Stimulated activated naive CD8-positive, alpha-beta T cell treated with anti-CD3 and anti-CD28 coated beads, Interleukin-15, Interleukin-2, amounts not matched to agents 100 ng/mL and 50 ng/mL, for 24 hours (primary cell): ENCODE data around the gene RNU5D-1.
A peak's percentile ranks its signal among the peaks of the same experiment; 100 is the strongest.
"Not testable (repeated sequence)": the region's sequence is repeated elsewhere in the genome, so short reads cannot be mapped to it uniquely, and the experiment has no call there.

Experiments
- H3K27ac Mint-ChIP-seq: one replicate; pipeline ENCODE4 v1.8.0; 2021; ENCODE audit warnings: mild to moderate bottlenecking, mixed read lengths
- H3K27me3 Mint-ChIP-seq: one replicate; pipeline ENCODE4 v1.8.0; 2021; ENCODE audit warnings: mixed read lengths
- H3K36me3 Mint-ChIP-seq: one replicate; pipeline ENCODE4 v1.8.0; 2021; ENCODE audit warnings: low read depth, mixed read lengths
- H3K4me1 Mint-ChIP-seq: one replicate; pipeline ENCODE4 v1.8.0; 2021; ENCODE audit warnings: low read depth, mixed read lengths
- H3K4me3 Mint-ChIP-seq: one replicate; pipeline ENCODE4 v1.8.0; 2021; ENCODE audit warnings: mild to moderate bottlenecking, mixed read lengths
- H3K9me3 Mint-ChIP-seq: one replicate; pipeline ENCODE4 v1.8.0; 2021; ENCODE audit warnings: mixed read lengths

The RNU5D-1 gene

DNA sequence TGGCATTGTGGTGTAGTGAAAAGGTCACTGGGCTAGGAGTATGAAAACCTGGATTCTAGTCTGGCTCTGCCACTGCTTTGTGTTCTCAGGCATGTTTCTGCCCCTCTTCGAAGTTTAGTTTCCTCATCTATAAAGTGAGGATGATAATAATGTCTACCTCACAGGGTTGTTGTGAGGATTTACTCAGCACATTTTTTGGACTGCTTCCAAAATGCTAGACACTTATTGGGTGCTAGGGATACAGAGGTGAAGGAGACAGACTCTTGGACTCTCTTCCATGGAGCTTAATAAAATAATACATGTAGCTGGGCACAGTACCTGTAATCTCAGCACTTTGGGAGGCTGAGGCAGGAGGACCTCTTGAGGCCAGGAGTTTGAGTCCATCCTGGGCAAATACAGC lies 12.2 kb upstream of the RNU5D-1 start:
- peak overlapping the region; percentile 57 for H3K4me3 Mint-ChIP-seq
- no peaks in the 10 kb centered on the region for H3K27me3 Mint-ChIP-seq

DNA sequence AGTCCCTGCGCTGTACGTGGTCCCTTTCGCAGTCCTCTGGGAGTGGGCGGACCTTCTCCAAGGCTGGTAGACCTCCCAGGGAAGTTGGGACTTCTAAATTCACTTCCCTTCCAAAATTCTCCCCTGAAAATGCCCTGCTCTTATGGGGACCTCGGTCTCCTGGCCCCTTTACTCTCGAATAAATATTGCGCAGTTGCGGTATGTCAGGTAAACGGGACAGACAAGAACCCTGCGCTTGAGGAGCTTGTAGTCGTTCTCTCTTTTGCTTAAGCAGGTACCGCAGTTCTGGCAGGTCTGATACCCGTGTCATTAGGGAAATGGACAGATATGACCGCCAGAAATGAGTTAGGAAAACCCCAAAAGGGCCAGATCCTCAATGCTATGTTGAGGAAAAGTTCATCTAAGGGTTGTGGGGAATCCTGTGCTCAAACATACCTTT lies 9.2 kb upstream of the RNU5D-1 start:
- peaks cover 24% of the 10 kb centered on the region for H3K4me1 Mint-ChIP-seq
- peak overlapping the region; percentile 98 for H3K4me3 Mint-ChIP-seq
- H3K9me3 Mint-ChIP-seq: no peaks in the 10 kb centered on the region
- H3K27me3 Mint-ChIP-seq: no peaks in the 10 kb centered on the region
- peaks cover 35% of the 10 kb centered on the region for H3K36me3 Mint-ChIP-seq
- peak overlapping the region; percentile 93 for H3K27ac Mint-ChIP-seq

More for the DNA sequence above, 12.2 kb upstream of the RNU5D-1 start:
- peaks cover 53% of the 10 kb centered on the region for H3K36me3 Mint-ChIP-seq
- H3K27ac Mint-ChIP-seq: peak overlapping the region; percentile 75
- H3K4me1 Mint-ChIP-seq: peaks cover 24% of the 10 kb centered on the region
- H3K9me3 Mint-ChIP-seq: no peaks in the 10 kb centered on the region

- H3K27me3 Mint-ChIP-seq: no peaks in the 10 kb centered on the region
- no peaks in the 10 kb centered on the region for H3K9me3 Mint-ChIP-seq
- H3K36me3 Mint-ChIP-seq: peaks cover 32% of the 10 kb centered on the region
- H3K4me1 Mint-ChIP-seq: peaks cover 24% of the 10 kb centered on the region
- peak within 1 kb of the TSS; percentile 93 for H3K27ac Mint-ChIP-seq
- peak within 1 kb of the TSS; percentile 98 for H3K4me3 Mint-ChIP-seq
These were observed 8.6 kb upstream of the RNU5D-1 start, which contains the start of gene KIF2C for GRCh38 chr1:44739307-44740178. Gene KIF2C, plus strand, starts transcription at chr1:44739837. Its CDS starts 96 bp downstream, at chr1:44739933.

GRCh38 chr1:44738953-44739306 lies 8.0 kb upstream of the RNU5D-1 start:
- Mint-ChIP-seq H3K27ac (peak overlapping the region; percentile 93), H3K36me3 (peaks cover 26% of the 10 kb centered on the region), H3K4me3 (peak overlapping the region; percentile 98), H3K4me1 (peaks cover 24% of the 10 kb centered on the region)
- not testable (repeated sequence) for H3K27me3 Mint-ChIP-seq, H3K9me3 Mint-ChIP-seq

DNA sequence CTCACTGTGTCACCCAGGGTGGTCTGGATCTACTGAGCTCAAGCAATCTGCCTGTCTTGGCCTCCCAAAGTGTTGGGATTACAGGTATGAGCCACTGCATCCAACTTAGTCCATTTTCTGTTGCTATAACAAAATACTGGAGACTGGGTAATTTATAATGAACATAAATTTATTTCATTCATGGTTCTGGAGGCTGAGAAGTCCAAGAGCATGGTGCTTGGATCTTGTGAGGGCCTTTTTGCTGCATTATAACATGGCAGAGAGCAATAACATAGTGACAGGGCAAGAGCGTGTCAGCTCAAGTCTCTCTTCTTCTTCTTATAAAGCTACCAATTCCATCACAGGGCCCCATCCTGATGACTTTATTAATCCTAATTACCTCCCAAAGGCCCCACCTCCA lies 5.0 kb upstream of the RNU5D-1 start:
- Mint-ChIP-seq H3K27me3 (no peaks in the 10 kb centered on the region), H3K36me3 (peaks cover 7% of the 10 kb centered on the region), H3K4me1 (peaks cover 23% of the 10 kb centered on the region), H3K9me3 (no peaks in the 10 kb centered on the region), H3K27ac (no peak overlapping the region), H3K4me3 (no peak overlapping the region)

DNA sequence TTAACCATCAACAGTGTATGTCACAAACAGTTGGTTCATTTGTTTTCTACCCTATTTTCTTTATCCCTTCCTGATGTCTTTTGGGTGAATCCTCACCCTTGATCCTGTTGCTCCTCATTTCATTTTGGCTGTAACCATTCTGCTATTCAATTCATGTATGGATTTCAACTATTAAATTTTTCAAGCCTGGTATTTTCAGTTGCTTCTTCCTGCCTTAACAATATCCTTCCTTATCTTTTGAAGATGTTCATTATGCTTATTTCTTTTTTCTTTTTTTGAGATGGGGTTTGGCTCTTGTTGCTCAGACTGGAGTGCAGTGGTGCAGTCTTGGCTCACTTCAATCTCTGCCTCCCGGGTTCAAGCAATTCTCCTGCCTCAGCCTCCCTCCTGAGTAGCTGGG lies 2.8 kb upstream of the RNU5D-1 start:
- no peak overlapping the region for H3K4me3 Mint-ChIP-seq
- H3K4me1 Mint-ChIP-seq: peaks cover 27% of the 10 kb centered on the region
- no peaks in the 10 kb centered on the region for H3K27me3 Mint-ChIP-seq
- no peaks in the 10 kb centered on the region for H3K36me3 Mint-ChIP-seq
- no peaks in the 10 kb centered on the region for H3K9me3 Mint-ChIP-seq
- no peak overlapping the region for H3K27ac Mint-ChIP-seq

DNA sequence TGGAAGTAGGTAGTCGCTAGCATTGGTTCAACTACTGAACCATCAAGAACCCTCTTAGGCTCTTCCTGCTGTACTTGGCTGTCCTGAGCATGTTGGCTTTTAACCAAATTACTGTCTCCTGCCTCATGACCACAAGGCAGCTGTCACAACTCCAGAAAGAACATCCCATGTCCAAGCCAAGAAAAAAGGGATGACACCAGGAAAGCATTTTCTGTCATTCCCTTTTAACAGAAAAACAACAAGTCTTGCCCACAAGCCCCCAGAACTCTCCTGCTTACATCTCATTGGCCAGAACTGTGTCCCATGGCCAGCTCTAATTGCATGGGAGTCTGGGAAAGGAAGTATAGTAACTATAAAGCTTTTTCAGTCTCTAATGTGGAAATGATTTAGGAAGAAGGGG lies 2.4 kb upstream of the RNU5D-1 start:
- Mint-ChIP-seq H3K27me3 (no peaks in the 10 kb centered on the region), H3K4me1 (peaks cover 27% of the 10 kb centered on the region), H3K27ac (no peak overlapping the region), H3K9me3 (no peaks in the 10 kb centered on the region), H3K36me3 (no peaks in the 10 kb centered on the region), H3K4me3 (no peak overlapping the region)

DNA sequence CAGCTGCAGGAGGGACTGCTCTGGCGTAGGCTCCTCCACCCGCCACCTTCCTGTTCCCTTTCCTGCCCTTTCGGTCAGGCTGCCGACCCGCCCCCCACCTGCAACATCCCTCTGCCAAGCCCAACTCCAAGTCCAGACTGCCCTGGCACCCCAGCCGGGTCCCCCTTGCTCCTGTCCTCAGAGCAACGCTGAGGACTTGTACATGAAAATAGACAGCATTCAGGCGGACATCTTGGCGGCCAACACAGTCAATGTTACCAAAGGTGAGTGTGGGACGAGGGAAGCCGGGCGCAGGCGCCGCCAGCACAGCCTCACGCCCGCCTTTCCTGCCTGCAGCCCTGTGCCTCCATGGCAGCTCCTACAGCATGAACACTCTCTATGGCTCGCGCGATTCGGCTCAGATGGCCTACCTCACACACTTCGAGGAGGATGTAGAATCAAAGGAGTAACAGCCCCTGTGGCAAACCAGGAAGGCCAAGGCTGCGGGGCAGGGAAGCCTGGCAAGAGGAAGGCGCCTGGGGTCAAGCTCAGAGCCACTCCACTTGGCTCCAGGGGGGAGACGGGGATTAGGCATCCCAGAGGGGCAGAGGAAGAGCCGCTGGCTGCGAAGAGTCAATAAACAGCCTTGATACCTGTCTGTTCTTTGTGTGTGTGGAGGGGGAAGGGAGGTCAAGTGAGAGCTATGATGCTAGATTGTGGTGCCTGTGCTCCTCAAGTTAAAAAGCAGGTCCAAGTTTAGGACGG lies 5.8 kb downstream of the RNU5D-1 start:
- H3K27me3 Mint-ChIP-seq: no peaks in the 10 kb centered on the region
- H3K27ac Mint-ChIP-seq: peak overlapping the region; percentile 88
- H3K36me3 Mint-ChIP-seq: peaks cover 8% of the 10 kb centered on the region
- no peaks in the 10 kb centered on the region for H3K9me3 Mint-ChIP-seq
- peaks cover 73% of the 10 kb centered on the region for H3K4me1 Mint-ChIP-seq
- peak overlapping the region; percentile 79 for H3K4me3 Mint-ChIP-seq

DNA sequence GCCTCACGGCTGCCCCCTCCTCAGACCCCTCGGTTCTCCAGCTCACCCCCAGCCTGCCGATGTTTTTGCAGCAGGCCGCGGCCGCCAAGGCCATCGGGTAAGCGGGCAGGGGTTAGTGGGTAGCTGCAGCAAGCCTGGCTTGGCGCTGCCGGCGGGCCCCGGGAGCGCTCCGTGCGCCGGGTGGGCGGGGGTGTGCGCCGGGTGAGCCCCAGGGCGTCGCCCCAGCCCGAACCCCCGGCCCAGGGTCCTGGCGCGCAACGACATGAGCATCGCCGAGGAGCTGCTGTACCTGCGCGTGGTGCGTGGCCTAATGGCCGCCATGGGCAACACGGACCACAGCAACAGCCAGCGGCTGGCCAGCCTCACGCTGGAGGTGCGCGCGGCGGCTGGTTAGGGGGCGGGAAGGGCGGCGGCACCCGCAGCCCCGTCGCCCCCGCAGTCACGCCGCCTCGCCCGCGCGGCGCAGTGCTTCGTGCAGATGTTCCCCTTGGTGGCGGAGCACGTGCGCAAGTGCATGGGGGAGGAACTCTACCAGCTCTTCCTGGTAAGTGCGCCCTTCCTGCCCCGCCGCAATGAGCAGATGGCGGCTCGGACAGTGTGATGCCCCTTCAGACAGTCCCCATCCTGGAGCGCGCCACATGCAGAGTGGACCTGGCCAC lies 6.5 kb downstream of the RNU5D-1 start:
- peaks cover 75% of the 10 kb centered on the region for H3K4me1 Mint-ChIP-seq
- H3K4me3 Mint-ChIP-seq: peak overlapping the region; percentile 80
- no peaks in the 10 kb centered on the region for H3K9me3 Mint-ChIP-seq
- H3K27ac Mint-ChIP-seq: peak overlapping the region; percentile 88
- H3K27me3 Mint-ChIP-seq: no peaks in the 10 kb centered on the region
- peaks cover 8% of the 10 kb centered on the region for H3K36me3 Mint-ChIP-seq

GRCh38 chr1:44723496-44724295 lies 7.3 kb downstream of the RNU5D-1 start:
- Mint-ChIP-seq H3K4me1 (peaks cover 76% of the 10 kb centered on the region), H3K27ac (peak overlapping the region; percentile 96), H3K27me3 (no peaks in the 10 kb centered on the region), H3K4me3 (peak overlapping the region; percentile 80), H3K36me3 (peaks cover 8% of the 10 kb centered on the region), H3K9me3 (no peaks in the 10 kb centered on the region)

DNA sequence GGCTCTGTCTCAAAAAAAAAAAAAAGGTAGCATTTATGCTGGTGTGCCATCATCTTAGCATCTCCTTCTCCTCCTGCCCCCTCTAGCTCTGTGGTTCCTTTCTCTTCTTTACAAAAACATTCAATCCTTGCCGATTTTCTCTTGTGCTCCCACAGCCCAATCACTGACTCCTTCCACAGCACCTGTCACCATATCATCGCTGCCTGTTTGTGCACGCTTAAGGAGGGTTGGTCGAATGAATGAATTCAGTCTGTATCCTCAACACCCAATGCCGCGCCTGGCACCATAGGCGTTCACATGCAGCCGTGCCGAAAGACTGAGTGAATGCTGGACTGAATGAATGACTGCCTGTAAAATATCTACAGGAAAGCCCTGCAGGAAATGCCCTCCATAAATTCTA lies 7.9 kb downstream of the RNU5D-1 start:
- peaks cover 8% of the 10 kb centered on the region for H3K36me3 Mint-ChIP-seq
- peak overlapping the region; percentile 80 for H3K4me3 Mint-ChIP-seq
- H3K27me3 Mint-ChIP-seq: no peaks in the 10 kb centered on the region
- H3K27ac Mint-ChIP-seq: peak overlapping the region; percentile 96
- no peaks in the 10 kb centered on the region for H3K9me3 Mint-ChIP-seq
- peaks cover 80% of the 10 kb centered on the region for H3K4me1 Mint-ChIP-seq

DNA sequence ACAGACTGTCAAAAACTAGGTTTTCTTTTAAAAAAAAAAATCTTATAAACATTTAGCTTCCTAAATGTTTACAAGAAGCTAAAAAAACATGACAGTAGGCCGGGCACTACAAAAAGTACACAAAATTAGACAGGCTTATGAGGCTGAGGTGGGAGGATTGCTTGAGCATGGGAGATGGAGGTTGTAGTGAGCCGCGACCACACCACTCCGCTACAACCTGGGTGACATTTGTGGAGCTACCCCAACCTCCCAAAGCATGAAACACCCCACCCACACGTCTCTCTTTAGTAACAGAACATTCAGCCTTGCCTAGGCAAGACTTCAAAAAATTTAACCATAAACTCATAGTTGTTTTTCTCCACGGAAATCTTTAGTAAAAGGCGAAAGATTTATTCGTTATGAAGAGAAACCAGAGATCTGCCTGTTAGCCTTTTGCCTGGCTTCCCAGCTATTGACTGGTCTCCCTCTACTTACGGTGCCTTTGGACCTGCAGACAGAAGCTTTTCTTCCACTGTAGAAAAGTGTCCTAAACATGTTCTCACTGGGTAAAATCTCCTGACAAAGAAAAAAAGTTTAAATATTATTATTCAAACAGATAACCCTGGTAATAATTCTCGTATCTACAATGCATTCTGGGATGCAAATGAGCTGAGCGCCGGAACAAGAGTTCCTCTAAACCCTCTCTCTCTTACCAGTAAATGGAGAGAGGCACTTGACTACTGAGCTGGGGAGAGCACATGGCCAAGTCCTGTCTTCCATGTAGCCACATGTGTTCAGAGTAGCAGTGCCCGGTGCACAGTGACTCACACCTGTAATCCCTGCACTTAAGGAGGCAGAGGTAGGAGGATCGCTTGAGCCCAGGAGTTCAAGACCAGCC lies 9.2 kb downstream of the RNU5D-1 start:
- peaks cover 82% of the 10 kb centered on the region for H3K4me1 Mint-ChIP-seq
- H3K4me3 Mint-ChIP-seq: peak overlapping the region; percentile 56
- H3K36me3 Mint-ChIP-seq: peaks cover 8% of the 10 kb centered on the region
- no peaks in the 10 kb centered on the region for H3K9me3 Mint-ChIP-seq
- H3K27ac Mint-ChIP-seq: peak overlapping the region; percentile 98
- H3K27me3 Mint-ChIP-seq: no peaks in the 10 kb centered on the region

- Mint-ChIP-seq H3K36me3 (peaks cover 6% of the 10 kb centered on the region), H3K27ac (peak overlapping the region; percentile 6), H3K4me3 (no peak overlapping the region), H3K27me3 (no peaks in the 10 kb centered on the region), H3K4me1 (peaks cover 83% of the 10 kb centered on the region), H3K9me3 (no peaks in the 10 kb centered on the region)
These were observed 10.7 kb downstream of the RNU5D-1 start for GRCh38 chr1:44720281-44720680.
